AG04449 (cell line): Measurements from ENCODE around the gene PRKCE.

ENCODE experiments used
- CTCF ChIA-PET: fragments of 350-600 bp; formaldehyde crosslinking; extraction: SDS; loops from one replicate; lab custom pipeline; 2021; ENCODE audit warnings: antibody characterized with exemption; lab: Yijun Ruan, JAX
- POLR2A ChIA-PET: fragments of 400-600, 350-600 bp; formaldehyde crosslinking; extraction: SDS; loops from one replicate; lab custom pipeline; 2020; ENCODE audit warnings: antibody characterized with exemption, inconsistent platforms; lab: Yijun Ruan, JAX
- DNase-seq: peaks from one replicate; pipeline ENCODE4 v3.0.0-alpha.2; 2010; ENCODE audit warnings: low read depth, low spot score
- H3K4me3 ChIP-seq: 2 replicates; pipeline ENCODE4 v1.5.1; 2011; ENCODE audit warnings: low read depth, mild to moderate bottlenecking, control low read depth, low read length
- TF ChIP-seq, protein P1 (sequence below): IDR thresholded peaks from one replicate; pipeline ENCODE4 v1.5.1; 2011; ENCODE audit warnings: mild to moderate bottlenecking, moderate library complexity, low read length, control low read depth, inconsistent platforms; ENCODE audit not compliant: insufficient read depth; ENCODE audit errors: missing control alignments

The PRKCE gene

DNA sequence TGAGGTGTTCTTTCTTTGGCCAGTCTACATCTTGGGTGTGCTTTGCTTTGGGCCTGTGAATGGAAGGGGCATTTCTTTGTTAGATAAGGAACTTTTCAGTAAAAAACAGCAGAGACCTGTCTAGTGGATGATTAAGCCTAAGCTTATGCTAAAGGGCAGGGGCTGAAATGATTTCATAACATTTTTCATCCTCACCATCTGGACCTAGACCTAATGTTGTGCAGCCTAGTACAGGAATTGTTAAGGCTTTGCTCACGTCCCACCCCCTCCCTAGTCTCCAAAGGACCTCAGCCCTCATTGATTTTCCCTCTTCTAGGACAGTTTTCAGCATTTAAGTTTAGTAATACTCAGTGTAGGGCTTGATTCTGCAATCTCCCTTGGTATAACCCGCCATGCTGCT is 111.8 kb downstream of the PRKCE start:
- DNase-seq: no peak
- no peak overlapping the region for H3K4me3 ChIP-seq
- POLR2A ChIA-PET: no interaction called here
- TF ChIP-seq, protein P1, sequence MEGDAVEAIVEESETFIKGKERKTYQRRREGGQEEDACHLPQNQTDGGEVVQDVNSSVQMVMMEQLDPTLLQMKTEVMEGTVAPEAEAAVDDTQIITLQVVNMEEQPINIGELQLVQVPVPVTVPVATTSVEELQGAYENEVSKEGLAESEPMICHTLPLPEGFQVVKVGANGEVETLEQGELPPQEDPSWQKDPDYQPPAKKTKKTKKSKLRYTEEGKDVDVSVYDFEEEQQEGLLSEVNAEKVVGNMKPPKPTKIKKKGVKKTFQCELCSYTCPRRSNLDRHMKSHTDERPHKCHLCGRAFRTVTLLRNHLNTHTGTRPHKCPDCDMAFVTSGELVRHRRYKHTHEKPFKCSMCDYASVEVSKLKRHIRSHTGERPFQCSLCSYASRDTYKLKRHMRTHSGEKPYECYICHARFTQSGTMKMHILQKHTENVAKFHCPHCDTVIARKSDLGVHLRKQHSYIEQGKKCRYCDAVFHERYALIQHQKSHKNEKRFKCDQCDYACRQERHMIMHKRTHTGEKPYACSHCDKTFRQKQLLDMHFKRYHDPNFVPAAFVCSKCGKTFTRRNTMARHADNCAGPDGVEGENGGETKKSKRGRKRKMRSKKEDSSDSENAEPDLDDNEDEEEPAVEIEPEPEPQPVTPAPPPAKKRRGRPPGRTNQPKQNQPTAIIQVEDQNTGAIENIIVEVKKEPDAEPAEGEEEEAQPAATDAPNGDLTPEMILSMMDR: no peak
- CTCF ChIA-PET: interaction anchor here (1.6 to 4.2 kb wide), 2 partner anchors 16 to 113 kb away, joined by 5 to 29 read pairs; no protein-coding TSS in a partner anchor

- DNase-seq: no peak
- ChIA-PET CTCF (interaction anchor here (4.2 kb wide), 1 partner anchor 16 kb away, joined by 29 read pairs; no protein-coding TSS in a partner anchor), POLR2A (no interaction called here)
- TF ChIP-seq, protein P1: no peak
- H3K4me3 ChIP-seq: no peak overlapping the region
Measured at GRCh38 chr2:45763797-45764196, 112.3 kb downstream of the PRKCE start.

DNA sequence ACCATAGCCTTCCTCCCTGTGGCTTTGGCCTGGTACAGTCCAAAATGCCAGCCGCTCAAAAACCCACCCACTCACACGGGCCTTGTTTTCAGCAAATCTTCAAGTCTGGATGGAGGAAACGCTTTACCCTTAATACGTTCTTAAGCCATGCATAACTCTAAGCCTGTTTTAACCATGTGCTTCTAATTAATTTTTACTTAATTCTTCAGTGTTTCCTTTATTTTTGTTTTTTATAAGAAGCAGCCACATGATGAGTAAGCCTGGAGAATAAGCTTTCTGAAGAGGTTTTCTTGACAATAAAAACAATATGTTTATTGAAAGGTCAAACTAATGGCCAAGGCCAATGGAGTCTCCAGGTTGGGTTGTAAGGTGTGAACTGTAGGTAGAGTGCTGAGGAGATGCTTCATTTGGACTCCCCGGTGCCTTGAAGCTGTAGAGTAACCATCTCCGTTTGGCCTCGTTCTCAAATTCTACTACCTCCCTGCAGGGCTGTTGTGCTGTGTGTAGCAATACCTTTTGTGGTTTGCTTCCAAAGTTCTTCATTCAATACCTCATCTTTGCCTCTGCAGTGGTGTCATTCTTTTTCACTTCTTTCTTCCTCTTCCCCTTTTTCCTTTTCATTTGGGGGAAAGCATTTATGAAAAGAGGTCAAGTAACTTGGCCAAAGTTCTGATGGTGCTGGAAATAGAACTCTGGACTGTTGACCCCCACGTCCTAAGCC is 113.7 kb downstream of the PRKCE start:
- POLR2A ChIA-PET: no interaction called here
- CTCF ChIA-PET: interaction anchor here (4.2 kb wide), 1 partner anchor 14 kb away, joined by 29 read pairs; no protein-coding TSS in a partner anchor
- no peak overlapping the region for H3K4me3 ChIP-seq
- TF ChIP-seq, protein P1: no peak
- DNase-seq: no peak

DNA sequence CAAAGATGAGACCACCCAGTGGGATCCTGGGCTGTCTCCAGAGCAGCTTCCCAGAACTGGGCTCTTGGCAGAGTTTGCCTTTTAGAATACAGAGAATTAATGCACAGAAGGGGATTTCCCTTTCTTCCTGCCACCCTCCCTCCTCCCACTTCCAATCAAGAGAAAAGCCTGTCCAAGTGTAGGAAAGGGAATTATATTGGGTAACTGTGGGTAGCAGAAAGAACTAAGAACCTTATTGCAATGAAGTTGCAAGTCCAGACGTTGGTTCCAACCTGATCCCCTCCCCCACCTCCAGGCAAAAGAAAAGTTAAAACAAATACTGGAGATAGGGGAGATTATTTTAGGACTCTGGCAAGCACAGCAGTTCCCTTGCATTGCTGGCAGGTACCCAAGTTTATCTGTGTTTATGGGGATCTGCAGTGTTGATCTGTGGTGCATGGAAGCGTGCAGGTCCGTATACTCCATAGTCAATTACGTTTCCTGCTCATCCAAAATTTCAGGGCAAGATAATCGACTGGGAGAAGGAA is 114.3 kb downstream of the PRKCE start:
- TF ChIP-seq, protein P1: no peak
- ChIA-PET CTCF (interaction anchor here (4.2 kb wide), 1 partner anchor 14 kb away, joined by 29 read pairs; no protein-coding TSS in a partner anchor), POLR2A (no interaction called here)
- no peak for DNase-seq
- H3K4me3 ChIP-seq: no peak overlapping the region

GRCh38 chr2:45768208-45768607 is 116.7 kb downstream of the PRKCE start:
- CTCF ChIA-PET: interaction anchor here (0.9 to 2.3 kb wide), 3 partner anchors 9 to 562 kb away, joined by 3 to 14 read pairs (median 6); no protein-coding TSS in a partner anchor
- no peak for DNase-seq
- no peak overlapping the region for H3K4me3 ChIP-seq
- TF ChIP-seq, protein P1: no peak
- POLR2A ChIA-PET: no interaction called here

DNA sequence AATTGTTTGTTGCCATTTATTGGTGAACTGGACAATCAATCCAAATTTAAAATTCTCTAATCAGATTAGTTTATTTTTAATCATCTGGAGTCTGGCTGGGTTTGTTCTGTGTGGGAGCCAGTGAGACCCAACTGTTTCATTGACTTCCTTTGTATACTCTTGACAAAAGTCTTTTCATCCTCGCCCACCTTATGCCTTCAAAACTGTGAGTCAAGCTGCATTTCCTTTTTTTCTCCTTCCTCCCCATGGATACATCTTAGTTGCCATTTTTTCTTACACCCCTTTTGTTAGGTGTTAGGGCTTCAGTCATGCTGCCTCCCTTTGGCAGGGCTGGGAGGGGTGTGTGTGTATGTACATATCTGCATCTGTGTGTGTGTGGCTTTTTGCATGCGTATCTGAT is 117.6 kb downstream of the PRKCE start:
- ChIA-PET POLR2A (no interaction called here), CTCF (interaction anchor here (1.2 to 2.3 kb wide), 2 partner anchors 10 to 11 kb away, joined by 6 to 14 read pairs; no protein-coding TSS in a partner anchor)
- no peak for DNase-seq
- TF ChIP-seq, protein P1: no peak
- no peak overlapping the region for H3K4me3 ChIP-seq
